GM19395 (cell line): Measurements from ENCODE around the gene GPX2.

Source experiments
- ATAC-seq: cut with Tn5 transposase; IDR thresholded peaks from one replicate; pipeline ENCODE4 v1.9.1; 2021; ENCODE audit warnings: mild to moderate bottlenecking, moderate library complexity; ENCODE audit not compliant: unreplicated experiment

GPX2 gene

DNA sequence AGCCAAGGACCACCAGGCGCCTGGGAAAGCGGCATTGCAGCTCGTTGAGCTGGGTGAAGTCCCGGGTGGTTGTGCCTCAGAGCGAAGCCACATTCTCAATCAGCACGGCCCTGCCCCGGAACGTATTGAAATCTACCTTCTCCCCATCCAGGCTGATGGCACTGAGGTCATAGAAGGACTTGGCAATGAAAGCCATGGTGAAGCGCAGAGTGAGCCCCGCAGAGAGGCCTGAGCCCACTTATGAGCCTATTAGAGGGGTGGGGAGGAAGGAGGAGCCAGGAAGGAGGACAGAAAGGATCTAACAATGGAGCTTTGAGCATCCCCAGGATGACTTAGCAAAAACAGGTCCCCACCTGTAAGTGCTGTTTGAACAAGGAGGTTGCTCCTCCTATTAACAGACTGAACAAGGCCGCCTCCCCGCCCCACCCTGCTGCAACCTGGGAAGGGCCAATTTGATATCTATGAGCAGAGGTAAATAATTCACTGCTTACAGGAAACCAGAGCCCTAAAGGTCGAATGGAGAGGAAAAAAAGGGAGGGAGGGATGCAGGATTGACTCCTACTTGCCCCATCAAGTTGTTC, at the start of gene GPX2:
Gene GPX2 (minus strand): TSS at position 215 of the 581 bp plus-strand sequence. CDS start 19 bp downstream, at position 196.
- no peak for ATAC-seq

DNA sequence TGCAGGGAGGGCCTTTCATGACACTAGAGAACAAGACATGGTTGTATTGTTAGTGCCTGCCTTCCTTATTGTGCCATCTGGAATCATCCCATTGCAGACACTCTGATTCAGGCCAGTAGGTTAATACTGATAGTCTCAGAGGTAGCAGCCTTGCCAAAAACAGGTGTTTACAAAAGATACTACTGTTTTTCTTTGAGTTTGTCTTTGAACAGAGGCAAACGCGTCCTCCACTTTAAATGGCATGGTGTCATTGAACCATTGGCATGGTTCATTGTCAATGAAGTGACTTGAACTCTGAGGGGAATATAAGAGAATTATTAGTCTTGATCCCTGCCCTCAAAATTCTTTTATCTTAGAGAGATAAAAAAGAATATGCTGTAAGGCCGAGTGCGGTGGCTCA, 48.4 kb upstream of the GPX2 start:
- no peak for ATAC-seq

DNA sequence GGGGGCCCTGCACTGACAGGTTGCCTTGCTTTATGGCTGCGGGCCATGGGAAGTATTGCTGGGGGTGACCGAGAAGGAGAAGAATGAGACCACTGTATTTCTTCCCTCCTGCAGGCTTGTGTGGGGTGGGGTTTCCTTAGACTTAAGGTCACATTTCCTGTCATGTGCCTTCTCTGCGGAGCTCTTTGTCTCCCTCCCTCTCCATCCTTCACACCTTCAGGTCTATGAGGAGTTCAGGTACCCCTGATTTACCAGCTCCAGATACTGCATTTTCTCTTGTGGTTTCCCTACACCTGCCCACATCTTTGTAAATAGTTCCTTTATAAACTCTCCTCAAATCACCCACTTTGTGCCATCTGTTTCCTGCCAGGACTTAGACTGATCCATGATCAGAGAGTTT, 47.8 kb upstream of the GPX2 start:
- ATAC-seq: no peak

DNA sequence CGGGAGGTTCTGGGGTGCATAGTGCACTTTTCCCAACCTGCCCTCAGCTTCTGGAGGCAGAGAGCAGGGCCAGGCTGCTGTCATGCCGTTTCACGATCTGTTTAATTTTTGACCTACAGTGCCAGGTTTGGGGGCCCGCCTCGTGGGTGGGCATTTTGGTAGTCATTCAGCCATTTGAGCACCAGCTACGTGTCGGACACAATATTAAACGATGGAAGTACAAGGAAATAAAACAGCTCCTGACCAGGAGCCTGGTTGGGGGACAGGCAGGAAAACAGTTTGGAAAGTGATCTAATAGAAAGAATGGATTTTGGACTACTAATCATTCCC, 44.9 kb upstream of the GPX2 start:
- ATAC-seq: no peak

DNA sequence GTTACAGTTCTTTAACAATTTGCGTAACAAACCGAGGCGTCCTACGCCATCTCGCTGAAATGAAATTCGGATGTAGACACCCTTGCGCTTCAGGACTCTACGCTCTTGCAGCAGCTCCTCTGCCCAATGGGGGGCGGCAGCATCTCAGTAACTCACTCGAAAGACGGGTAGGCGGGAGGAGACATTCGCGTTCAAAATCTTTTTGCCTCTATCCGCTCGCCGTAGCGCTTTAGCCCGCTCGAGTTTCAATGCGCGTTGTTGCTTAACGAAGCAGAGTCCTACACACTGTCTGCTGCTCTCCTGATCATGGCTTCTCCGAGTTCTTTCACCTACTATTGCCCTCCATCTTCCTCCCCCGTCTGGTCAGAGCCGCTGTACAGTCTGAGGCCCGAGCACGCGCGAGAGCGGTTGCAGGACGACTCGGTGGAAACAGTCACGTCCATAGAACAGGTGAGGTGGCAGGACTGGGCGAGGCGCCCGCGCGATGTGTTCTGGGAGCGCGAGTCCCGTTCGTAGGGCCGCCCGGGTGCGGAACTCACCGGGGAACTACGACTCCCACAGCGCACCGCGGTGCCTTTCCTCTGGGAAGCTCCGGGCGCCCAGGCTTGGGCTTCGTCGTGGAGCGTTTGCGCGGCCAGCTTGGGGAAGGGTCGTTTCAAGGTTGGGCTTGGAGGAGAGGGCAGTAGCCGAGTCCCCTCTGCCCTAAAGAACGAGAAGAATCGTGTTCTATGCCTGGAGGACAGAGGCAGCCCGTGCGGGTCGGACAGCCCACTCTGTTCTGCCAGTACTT, 44.3 kb upstream of the GPX2 start, which contains the start of gene FNTB:
Gene FNTB (plus strand): TSS at position 248 of the 790 bp plus-strand sequence. CDS start 59 bp downstream, at position 307.
- ATAC-seq: peak; percentile 94

DNA sequence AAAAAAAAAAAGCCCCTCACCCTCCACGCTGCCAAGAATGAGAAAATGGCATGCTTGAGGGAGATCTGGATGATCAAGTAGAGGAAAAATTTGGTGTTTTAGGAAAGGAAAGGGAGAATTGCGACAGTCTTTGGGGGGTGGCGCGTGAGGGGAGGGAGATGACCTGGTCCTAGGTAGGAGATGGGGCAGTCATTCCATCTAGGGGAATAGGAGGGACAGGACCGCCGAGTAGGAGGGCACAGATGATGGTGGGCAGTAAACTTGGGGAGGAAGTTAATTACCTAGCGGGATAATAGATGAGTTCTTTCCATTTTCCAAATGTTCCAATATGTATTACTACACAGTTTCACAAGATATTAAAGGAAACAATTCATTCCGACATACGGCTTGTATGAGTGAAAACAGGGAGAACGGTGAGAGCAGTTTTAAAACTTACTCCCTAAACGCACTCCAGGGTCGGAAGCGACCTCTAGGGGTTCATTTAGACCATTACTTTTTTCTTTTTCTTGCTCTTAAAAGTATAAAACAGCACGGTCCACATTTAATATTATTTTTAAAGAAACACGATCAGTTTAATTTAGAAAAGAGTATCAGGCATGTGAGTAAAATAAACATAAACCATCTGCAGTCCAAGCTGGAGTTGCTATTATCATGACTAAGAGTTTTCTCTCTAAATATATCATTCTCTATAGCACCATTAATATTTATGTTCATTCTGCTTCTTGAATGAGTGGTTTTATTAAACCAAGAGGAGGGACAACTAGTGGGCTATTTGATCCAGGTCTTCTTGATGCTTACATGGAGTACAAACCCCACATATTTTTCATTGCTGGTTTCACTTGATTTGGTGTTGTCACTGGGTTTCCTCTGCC, 41.1 kb upstream of the GPX2 start:
- ATAC-seq: no peak

DNA sequence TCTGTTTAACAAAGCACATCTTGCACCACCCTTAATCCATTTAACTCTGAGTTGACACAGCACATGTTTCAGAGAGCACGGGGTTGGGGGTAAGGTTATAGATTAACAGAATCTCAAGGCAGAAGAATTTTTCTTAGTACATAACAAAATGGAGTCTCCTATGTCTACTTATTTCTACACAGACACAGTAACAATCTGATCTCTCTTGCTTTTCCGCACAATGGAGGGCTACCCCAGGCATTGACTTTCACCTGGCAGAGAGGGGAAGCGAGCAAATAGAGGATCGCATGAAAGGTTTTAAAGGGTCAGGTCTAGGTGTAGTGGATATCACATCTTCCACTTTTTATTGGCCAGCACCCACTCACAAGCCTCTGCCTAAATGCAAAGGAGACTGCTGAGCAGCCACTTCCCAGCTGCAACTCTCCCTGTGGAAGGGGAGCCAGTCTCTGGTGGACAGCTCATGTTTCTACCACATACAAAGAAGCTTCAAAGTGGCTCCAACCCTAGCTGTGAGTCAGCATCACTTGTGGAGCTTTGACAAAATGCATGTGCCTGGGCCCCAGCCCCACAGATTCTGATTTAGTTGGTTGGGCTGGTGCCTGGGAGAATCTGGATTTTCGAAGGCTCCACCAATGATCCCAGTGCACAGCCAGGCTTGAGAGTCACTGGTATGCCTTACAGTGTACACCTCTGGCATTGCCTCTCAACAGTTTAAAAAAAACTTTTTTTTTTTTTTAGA, 37.0 kb upstream of the GPX2 start:
- no peak for ATAC-seq

DNA sequence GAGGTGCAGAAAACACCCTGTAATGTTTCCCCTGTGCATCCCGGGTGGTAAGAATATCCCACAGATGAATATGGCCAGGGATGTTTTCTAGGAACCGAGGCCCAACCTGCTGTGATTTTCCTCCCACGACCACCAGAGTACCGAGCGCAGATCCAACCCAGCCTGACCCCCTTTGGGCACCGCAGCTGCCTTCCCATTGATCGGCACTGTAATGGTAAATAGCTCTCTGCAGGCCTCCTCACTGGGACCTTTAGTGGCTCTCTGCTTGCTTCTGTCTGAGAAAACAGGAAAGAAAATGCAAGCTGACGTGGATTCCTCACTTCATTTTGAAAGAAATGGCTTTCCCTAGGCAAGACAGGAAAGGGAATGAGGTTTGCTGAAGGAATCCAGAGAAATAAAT, 32.0 kb upstream of the GPX2 start:
- no peak for ATAC-seq

DNA sequence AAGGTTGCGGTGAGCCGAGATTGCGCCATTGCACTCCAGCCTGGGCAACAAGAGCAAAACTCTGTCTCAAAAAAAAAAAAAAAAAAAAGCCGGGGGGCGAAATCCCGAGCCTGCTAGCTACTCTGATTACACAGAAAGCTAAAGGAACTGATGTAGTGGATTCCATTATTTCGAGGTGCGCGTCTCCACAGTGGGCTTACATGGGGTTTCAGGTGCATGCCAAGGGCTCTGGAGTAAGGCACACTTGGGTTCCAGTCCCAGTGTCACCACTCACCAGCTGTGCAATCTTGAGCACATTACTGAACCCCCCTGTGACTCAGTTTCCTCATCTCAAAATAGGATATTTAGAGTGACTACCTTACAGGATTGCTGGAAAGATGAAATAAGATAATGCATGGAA, 31.3 kb upstream of the GPX2 start:
- no peak for ATAC-seq

DNA sequence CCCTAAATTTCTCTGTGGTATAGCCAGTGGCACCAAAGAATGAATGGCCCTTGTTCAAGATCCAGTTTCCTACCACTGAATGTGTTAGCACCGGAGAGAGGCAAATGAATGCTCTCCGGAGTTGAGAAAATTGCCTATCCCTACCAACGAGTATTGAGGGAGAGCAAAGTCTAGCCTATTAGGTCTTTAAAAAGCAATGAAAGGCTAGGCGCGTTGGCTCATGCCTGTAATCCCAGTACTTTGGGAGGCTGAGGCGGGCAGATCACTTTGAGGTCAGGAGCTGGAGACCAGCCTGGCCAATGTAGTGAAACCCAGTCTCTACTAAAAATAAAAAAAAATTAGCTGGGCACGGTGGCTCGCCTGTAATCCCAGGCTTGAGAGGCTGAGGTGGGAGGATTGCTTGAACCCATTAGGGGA, 30.5 kb upstream of the GPX2 start:
- ATAC-seq: no peak

DNA sequence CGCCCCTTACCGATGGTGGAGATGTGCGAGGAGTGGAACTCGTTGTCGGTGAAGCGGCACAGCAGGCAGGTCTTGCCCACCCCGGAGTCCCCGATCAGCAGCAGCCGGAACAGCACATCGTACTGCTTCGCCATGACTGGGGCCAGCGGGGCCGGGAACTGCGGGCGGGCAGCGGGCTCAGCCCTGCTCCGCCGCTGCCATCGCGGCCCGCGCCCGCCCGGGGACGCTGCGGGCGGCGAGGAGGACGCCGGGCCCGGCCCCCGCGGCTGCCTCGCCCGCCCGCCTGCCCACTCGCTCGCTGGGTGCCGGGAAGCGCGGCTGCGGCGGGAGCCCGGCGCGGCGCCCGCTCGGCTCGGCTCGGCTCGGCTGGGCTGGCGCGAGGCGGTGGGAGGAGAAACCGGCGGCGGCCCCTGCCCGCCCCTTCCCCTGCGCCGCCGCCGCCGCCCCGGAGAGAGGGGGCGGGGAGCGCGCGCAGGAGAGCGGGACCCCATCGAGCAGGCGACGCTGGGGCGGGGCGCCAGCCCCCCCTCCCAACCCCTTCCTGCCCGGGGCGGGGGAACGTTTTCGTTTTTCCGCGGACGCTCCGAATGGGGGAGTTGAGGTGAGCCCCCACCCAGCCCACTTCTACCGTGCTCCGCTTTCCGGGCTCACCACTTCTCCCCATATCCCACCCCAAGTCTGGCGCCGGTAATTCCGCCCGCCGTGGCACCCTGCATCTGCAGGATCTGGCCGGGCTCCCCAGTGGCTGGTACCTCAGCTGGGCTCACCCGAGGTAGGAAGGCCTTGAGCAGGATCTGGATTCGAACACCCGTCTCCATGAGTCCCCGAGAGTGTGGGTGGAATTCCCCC, 29.6 kb upstream of the GPX2 start, which contains the start of gene RAB15:
Gene RAB15 (minus strand): TSS at position 394 of the 849 bp plus-strand sequence. CDS start 260 bp downstream, at position 134.
- ATAC-seq: peak; percentile 58

DNA sequence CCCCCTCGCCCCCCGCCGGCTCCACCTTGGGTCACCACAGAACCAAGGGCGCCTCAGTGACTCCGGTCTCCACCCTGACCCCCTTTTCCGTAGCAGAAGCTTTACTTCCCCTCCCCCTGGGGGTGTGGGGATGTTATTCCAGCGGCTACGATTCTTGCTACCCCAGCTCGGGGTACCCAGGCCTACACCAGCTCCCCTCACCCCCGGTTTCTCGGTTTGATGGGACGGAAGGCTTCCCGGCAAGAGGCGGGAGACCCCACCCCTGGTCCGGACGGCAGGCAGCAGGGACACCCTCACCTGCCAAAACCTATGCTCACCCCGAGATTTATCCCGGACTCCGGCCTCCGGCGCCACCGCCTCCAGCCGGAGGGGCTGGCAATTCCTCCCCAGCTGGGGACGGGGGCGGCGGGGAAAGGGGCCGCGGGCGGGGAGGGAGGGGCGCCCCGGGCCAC, 29.0 kb upstream of the GPX2 start:
- ATAC-seq: peak; percentile 8

DNA sequence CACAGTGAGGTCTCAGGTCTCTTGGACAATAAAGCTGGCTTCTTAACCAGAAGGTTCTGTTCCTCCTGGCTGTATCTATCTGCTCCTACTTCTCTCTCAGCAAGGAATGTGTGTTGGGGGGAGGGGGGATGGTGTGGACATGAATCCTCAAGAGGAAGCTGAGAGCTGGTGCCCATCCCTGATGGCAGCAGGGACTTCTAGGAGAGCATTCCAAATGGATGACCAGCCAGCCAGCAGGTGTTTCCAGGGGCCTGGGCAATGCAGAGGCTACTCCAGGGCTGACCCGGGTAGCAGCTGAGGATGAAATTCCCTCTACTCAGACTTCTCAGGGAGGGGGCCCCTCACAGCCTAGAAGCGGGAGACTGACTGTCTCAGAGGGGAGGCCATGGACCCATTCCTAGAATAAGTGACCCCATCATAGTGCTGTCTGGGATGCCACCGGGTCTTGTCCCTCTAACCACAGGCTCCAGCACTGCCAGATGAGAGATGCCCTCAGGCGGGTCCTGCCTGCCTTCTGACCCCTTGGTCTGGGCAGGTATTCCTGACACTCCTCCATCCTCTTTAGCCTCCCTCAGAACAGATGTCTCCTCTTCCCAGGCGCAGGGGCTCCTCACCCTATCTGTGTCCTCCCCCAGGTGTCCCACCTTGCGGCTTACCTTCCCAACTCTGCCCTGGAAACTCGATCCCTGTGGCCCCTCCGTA, 28.4 kb upstream of the GPX2 start:
- ATAC-seq: no peak

DNA sequence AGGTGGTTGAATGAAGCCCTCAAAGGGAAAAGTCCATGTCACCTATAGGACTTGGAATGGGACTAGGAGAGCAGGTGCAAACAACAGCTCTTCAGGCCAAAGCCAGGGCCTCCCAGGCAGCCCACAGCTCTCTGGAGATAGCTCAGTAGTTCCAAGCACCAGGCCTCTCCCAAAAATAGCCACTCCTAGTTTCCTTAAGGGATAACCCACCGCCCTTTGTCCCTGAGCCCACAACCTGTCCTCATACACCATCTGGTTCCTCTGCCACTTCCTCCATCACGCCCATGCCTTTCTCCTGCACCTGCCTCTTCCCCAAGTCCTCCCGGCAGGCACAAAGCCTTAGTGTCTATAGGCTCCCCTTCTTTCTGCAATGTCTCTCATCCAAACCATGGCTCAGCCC, 27.5 kb upstream of the GPX2 start:
- no peak for ATAC-seq

DNA sequence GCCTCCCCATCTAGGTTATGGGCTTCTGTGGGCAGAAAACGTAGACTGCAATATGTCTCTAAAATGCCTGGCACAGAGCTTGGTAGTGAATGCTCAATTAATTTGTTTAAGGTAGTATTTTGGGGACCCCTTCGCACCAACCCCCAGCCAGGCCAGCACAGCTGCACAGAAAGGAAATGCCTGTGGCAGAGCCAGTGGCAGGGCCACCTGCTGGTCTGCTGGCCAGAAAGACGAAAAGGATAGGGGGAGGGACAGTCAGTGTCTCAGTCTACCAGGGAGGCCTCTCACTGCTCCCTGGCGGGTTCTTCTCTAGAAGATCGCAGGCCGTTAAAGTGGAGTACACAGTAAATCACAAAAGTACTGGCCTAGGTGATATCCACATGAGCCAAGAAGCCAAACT, 26.1 kb upstream of the GPX2 start:
- ATAC-seq: no peak

DNA sequence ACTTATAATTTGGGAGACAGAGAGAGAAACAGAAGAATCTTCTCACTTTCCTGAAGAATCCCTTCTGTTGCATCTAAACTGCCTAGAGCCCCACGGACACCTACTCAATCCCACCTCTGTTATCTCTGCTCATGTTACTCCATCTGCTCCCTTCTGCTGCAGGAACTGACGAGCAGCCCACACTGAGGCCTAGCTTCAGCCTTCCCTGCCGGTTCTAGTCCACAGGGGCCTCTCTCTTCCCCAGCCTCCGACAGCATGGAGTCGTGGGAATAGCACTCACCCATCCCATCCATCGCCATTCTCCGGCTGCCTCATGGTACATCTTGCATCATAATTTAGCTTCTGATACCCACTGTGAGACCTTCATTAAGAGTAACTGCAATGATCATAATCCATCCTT, 25.6 kb upstream of the GPX2 start:
- no peak for ATAC-seq

DNA sequence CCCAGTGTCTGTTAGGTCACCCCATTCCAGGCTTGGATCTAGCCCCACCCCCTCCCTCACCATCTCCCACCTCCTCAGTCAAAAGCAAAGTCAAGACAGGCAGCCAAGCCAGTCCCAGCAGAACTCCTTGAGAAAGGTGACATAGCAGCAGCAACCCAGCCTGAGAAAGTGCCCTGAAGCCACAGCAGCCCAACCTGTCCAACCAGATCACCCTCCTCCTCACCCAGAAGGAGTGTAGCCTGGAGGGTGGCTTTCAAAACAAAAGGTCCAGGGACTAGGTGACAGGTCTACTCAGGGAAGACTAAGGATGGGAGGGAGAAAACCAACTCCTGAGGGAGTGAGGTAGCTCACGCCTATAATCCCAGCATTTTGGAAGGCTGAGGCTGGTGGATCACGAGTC, 24.4 kb upstream of the GPX2 start:
- ATAC-seq: no peak

DNA sequence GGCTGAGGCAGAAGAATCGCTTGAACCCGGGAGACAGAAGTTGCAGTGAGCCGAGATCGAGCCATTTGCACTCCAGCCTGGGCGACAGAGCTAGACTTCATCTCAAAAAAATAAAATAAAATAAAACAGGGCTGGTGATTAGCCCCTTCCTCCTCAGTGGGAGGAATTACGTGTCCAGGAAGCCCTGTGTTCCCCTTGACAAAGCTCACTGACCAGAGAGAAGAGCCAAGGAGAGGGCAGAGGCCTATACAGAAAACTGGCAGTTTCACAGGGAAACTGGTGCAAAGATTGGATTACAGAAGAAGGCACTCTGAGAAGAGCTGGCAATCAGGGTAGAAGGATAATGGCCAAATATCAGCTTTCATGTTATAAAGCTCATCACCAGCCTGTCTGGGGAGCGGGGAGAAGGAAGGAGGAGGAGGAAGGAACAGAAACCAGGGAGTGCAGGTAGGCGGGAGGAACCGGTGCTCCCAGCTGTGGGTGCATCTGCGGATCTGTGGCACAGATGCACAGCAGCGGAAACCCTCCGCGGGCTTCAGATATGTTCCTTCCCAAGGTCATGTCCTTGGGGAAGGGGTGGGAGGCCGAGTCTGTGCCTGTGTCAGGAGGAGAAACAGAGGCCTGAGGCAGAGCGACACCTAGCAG, 22.9 kb upstream of the GPX2 start:
- ATAC-seq: no peak

DNA sequence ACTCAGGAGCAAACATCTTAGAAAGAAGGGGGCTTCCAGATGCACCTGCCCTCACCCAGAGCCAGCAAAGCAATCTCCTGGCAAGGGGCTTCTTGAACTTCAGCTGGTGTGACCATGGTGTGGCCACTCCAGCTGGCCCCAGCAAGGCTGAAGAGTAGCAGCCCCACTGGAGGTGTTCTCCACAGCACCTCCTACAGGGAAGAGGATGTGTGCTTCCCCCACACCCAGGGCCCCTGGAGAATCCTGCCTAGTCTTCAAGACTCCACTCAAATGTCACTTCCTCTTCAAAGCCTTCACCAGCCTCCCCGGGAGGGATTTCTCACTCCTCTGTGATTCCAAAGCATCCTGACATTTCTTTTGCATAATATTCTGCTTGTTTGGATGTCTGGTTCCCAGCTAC, 21.1 kb upstream of the GPX2 start:
- no peak for ATAC-seq
